Skeletal muscle tissue (tissue), 4 donors: ENCODE measurements around the gene TEX2. TPM values are rescaled to one million over a fixed set of nuclear protein-coding genes. Genes with fewer than 3 reads are reported as not detected.
"Not testable (repeated sequence)": the region's sequence is repeated elsewhere in the genome, so short reads cannot be mapped to it uniquely, and the experiment has no call there.

Experiments used
- H3K27ac ChIP-seq: one replicate; pipeline ENCODE4 v1.7.0; 2013; ENCODE audit warnings: mild to moderate bottlenecking, low read depth, low read length, inconsistent platforms
- H3K27me3 ChIP-seq, 3 donors: one replicate each; pipeline ENCODE4 v1.7.0; 2013; ENCODE audit warnings: low read length in 3 of 3; ENCODE audit not compliant: control insufficient read depth in 3 of 3, insufficient read depth in 3 of 3
- H3K36me3 ChIP-seq, 3 donors: one replicate each; pipeline ENCODE4 v1.7.0; 2013; ENCODE audit warnings: low read length in 3 of 3; ENCODE audit not compliant: control insufficient read depth in 3 of 3, insufficient read depth in 3 of 3
- H3K4me1 ChIP-seq, 3 donors: one replicate each; pipeline ENCODE4 v1.7.0; 2013; ENCODE audit warnings: low read length in 3 of 3, mild to moderate bottlenecking in 3 of 3; ENCODE audit not compliant: control insufficient read depth in 3 of 3, insufficient read depth in 3 of 3
- H3K4me3 ChIP-seq, 3 donors: one replicate each; pipeline ENCODE4 v1.7.0; 2013; ENCODE audit warnings: low read length in 3 of 3
- H3K9ac ChIP-seq, 3 donors: one replicate each; pipeline ENCODE4 v1.7.0; 2013; ENCODE audit warnings: low read length in 3 of 3, mild to moderate bottlenecking in 3 of 3, moderate library complexity in 2 of 3, low read depth in 1 of 3
- H3K9me3 ChIP-seq, 3 donors: one replicate each; pipeline ENCODE4 v1.7.0; 2013; ENCODE audit warnings: low read length in 3 of 3; ENCODE audit not compliant: control insufficient read depth in 3 of 3
- total RNA-seq: library from RNA; depleted of rRNA; stranded (reverse); fragments of >200 nt; gene quantifications from one replicate; pipeline ENCODE4 v1.2.3, GENCODE V29; 2014
- donor health status: Osteomylitis.

TEX2 gene
- total RNA-seq, 1 donor from 2014 or later: 20.4 TPM

DNA sequence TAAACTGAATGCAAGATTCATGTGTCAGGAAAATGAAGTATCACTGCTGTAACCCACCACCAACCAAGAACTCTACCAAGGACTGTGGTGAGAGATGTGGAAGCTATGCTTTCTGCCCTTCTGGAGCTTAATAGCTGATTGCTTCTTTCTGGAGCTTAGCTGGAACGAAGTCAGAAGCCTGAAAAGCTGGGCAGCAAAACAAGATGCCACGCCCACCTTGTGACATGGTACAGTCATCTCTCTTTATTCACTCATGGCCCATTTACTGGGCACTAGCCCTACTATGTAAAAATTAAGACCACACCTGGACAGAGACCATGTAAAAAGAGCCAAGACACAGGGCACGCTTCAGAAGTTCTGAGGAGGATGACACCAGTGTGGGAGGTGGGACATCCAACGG is 48.1 kb downstream of the TEX2 start:
- Histone ChIP-seq H3K9me3 (no peaks in the 10 kb centered on the region), H3K27me3 (no peaks in the 10 kb centered on the region), H3K4me3 (no peak overlapping the region), H3K27ac (no peak overlapping the region), H3K4me1 (peaks cover 38 to 47% (median 41%) of the 10 kb centered on the region in 3 donors), H3K9ac (no peak overlapping the region), H3K36me3 (peaks cover 19 to 22% (median 21%) of the 10 kb centered on the region in 3 donors)

DNA sequence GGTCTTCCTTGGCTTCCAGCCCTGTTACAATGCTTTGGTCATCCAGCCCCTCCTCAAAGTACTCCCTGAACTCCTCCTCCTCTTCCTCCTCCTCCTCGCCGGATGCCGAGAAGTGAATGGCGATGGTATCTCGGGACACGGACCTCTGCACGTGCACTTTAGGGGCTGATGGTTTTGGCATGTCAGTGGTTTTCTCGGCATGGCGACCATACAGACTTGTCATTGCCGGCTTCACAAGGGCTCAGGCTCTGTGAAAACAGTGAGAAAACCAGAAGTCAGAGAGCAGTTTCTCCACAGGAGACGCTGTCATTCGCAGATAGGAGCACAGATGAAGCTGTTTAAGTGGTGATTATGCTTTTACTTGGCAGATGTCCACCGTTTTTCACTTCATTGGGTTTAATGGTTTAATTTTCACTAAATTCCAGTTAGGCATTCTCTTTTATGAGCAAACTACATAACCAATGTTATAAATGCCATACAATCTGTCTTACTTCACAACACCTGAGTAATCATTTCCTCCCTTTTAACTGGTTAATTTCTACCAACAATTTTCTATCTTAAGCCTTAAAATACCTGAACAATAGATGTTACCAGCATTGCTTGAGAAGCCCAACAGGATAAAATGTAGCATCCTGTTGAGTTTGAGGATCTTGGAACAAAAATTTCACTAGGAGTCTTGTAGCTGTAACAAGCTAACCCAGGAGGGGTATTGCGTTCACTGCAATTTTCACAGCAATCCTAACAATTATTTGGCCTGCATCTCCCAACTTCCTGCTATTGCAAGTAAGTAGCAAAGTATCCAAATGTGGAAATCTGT is 48.9 kb downstream of the TEX2 start:
- Histone ChIP-seq H3K4me3 (no peak overlapping the region), H3K27me3 (no peaks in the 10 kb centered on the region), H3K9ac (no peak overlapping the region), H3K9me3 (no peaks in the 10 kb centered on the region), H3K36me3 (peaks cover 19 to 25% (median 21%) of the 10 kb centered on the region in 3 donors), H3K4me1 (peaks cover 37 to 51% (median 40%) of the 10 kb centered on the region in 3 donors), H3K27ac (no peak overlapping the region)

DNA sequence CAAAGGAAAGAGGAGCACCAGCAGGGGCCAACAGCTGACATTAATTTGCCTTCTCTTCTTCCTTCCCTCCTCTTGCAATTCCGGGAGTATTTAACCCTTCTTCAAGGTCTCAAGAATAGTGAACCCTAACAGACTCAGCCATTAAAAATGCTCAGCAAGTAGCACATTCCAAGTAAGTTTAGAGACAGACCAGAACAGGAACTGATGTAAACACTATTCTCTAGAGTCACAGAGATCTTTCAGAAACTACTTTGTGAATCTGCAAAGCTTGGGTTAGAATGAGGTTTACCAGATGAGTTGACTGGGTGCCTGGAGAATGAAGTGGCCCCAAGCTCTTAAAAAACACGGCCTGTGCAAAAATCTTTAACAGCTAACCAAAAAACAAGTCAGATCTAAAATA is 50.9 kb downstream of the TEX2 start:
- no peaks in the 10 kb centered on the region for H3K27me3 ChIP-seq
- no peak overlapping the region for H3K27ac ChIP-seq
- H3K9me3 ChIP-seq: no peaks in the 10 kb centered on the region
- H3K9ac ChIP-seq: no peak overlapping the region
- H3K4me3 ChIP-seq: no peak overlapping the region
- peaks cover 19 to 25% (median 21%) of the 10 kb centered on the region in 3 donors for H3K36me3 ChIP-seq
- H3K4me1 ChIP-seq: peaks cover 28 to 43% (median 30%) of the 10 kb centered on the region in 3 donors

DNA sequence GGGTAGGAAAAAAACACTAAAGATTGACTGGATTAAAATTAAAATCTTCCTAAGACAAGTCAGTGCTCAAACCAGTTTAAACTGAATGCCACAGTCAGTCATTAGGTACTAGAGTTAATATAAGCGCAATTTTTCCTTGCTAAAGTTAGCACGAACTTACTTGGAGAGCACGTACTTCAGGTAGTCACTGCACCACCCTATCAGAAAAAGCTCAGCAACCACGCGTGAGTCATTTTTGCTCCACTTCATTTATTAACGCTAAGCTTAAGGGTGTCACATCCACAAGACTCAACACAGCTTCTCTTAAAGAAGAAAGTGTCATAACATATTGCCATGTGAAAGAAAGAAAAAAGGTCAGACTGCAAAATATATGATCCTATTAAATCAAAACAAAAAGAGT is 53.1 kb downstream of the TEX2 start:
- Histone ChIP-seq H3K9me3 (no peaks in the 10 kb centered on the region), H3K27me3 (no peaks in the 10 kb centered on the region), H3K4me1 (peaks cover 11 to 26% (median 11%) of the 10 kb centered on the region in 3 donors), H3K9ac (no peak overlapping the region), H3K4me3 (no peak overlapping the region), H3K27ac (no peak overlapping the region), H3K36me3 (peaks cover 19 to 25% (median 21%) of the 10 kb centered on the region in 3 donors)

DNA sequence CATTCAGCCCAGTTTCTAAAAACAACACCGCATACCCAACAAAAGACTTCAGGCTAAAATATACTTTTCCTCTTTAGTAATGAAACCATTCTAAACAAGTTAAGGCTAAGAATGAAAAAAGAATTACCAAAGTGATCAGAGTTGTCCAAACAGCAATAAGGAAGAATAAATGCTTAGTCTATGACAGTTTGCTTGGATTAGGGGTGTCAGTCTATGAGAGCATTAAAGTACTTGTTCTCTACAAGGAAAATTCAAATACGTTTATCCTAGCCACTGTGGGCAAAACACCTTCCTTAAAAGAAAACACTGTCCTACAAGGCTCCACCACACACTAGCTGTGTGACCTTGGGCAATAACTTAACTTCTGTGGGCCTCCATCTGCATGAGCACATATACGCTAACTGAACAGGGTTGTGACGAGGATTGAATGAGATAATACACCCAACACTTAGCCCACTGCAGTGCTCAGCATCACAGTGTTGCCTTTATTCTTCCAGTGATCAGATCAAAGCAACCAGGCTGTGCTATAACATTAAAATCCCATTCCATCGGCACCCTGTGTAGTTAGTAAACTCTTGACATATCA is 53.6 kb downstream of the TEX2 start:
- H3K4me1 ChIP-seq: peaks cover 6 to 20% (median 10%) of the 10 kb centered on the region in 3 donors
- H3K27ac ChIP-seq: no peak overlapping the region
- peak overlapping the region in 1 of 3 donors; percentile 7 for H3K9ac ChIP-seq

GRCh38 chr17:64208656-64209055 is 54.4 kb downstream of the TEX2 start:
- not testable (repeated sequence) for H3K27me3 ChIP-seq, H3K27ac ChIP-seq, H3K4me3 ChIP-seq

More for the DNA sequence above, 53.6 kb downstream of the TEX2 start:
- Histone ChIP-seq H3K9me3 (no peaks in the 10 kb centered on the region), H3K27me3 (no peaks in the 10 kb centered on the region), H3K4me3 (no peak overlapping the region), H3K36me3 (peaks cover 19 to 25% (median 21%) of the 10 kb centered on the region in 3 donors)

GRCh38 chr17:64205804-64206203 is 57.3 kb downstream of the TEX2 start:
- Histone ChIP-seq H3K9ac (no peak overlapping the region), H3K9me3 (no peaks in the 10 kb centered on the region), H3K4me1 (peaks cover 35 to 44% (median 40%) of the 10 kb centered on the region in 3 donors), H3K27ac (no peak overlapping the region), H3K27me3 (no peaks in the 10 kb centered on the region), H3K36me3 (peaks cover 0 to 3% (median 0%) of the 10 kb centered on the region in 3 donors), H3K4me3 (no peak overlapping the region)

More at GRCh38 chr17:64208656-64209055, 54.4 kb downstream of the TEX2 start:
- not testable (repeated sequence) for H3K9me3 ChIP-seq, H3K9ac ChIP-seq
- Histone ChIP-seq H3K4me1 (peaks cover 8 to 16% (median 12%) of the 10 kb centered on the region in 3 donors), H3K36me3 (peaks cover 15 to 19% (median 17%) of the 10 kb centered on the region in 3 donors)

- H3K9me3 ChIP-seq: no peaks in the 10 kb centered on the region
- H3K4me3 ChIP-seq: no peak overlapping the region
- H3K9ac ChIP-seq: peak overlapping the region in 2 of 3 donors; percentile 22 to 76
- H3K27me3 ChIP-seq: no peaks in the 10 kb centered on the region
- H3K4me1 ChIP-seq: peaks cover 36 to 52% (median 51%) of the 10 kb centered on the region in 3 donors
- no peaks in the 10 kb centered on the region for H3K36me3 ChIP-seq
- H3K27ac ChIP-seq: peak overlapping the region; percentile 61
Observed at GRCh38 chr17:64203630-64204029, 59.4 kb downstream of the TEX2 start.

GRCh38 chr17:64202683-64203344 is 60.2 kb downstream of the TEX2 start:
- Histone ChIP-seq H3K27me3 (no peaks in the 10 kb centered on the region), H3K9me3 (no peaks in the 10 kb centered on the region), H3K9ac (peak overlapping the region in 1 of 3 donors; percentile 76), H3K36me3 (no peaks in the 10 kb centered on the region), H3K4me1 (peaks cover 36 to 57% (median 55%) of the 10 kb centered on the region in 3 donors), H3K27ac (peak overlapping the region; percentile 61), H3K4me3 (no peak overlapping the region)
